H9 (cell line): ENCODE measurements around the gene PLCD3. TPM values are rescaled to one million over a fixed set of nuclear protein-coding genes. Genes with fewer than 3 reads are reported as not detected.
"Not testable (repeated sequence)": the region's sequence is repeated elsewhere in the genome, so short reads cannot be mapped to it uniquely, and the experiment has no call there.

Experiments
- DNase-seq: peaks from one replicate; pipeline ENCODE4 v3.0.0-alpha.2; 2017
- H2AFZ ChIP-seq: one replicate; pipeline ENCODE4 v1.6.1; 2013; ENCODE audit warnings: mild to moderate bottlenecking, low read length, control low read depth, moderate library complexity
- H2AK5ac ChIP-seq: 2 replicates; pipeline ENCODE4 v1.6.1; 2013; ENCODE audit warnings: low read length, control low read depth, mixed read lengths; ENCODE audit not compliant: insufficient read length
- H2BK120ac ChIP-seq: one replicate; pipeline ENCODE4 v1.6.1; 2013; ENCODE audit warnings: low read depth, mild to moderate bottlenecking, low read length, control low read depth, inconsistent platforms; ENCODE audit not compliant: poor library complexity, severe bottlenecking
- H2BK12ac ChIP-seq: 2 replicates; pipeline ENCODE4 v1.6.1; 2013; ENCODE audit warnings: low read length, control low read depth, mixed read lengths, low read depth; ENCODE audit not compliant: insufficient read length
- H2BK15ac ChIP-seq: 2 replicates; pipeline ENCODE4 v1.6.1; 2013; ENCODE audit warnings: low read depth, low read length, control low read depth
- H2BK20ac ChIP-seq: one replicate; pipeline ENCODE4 v1.6.1; 2013; ENCODE audit warnings: low read depth, mild to moderate bottlenecking, low read length, control low read depth, inconsistent platforms; ENCODE audit not compliant: poor library complexity, severe bottlenecking
- H2BK5ac ChIP-seq: 2 replicates; pipeline ENCODE4 v1.6.1; 2013; ENCODE audit warnings: low read length, control low read depth, mixed read lengths; ENCODE audit not compliant: insufficient read length
- H3K14ac ChIP-seq: 2 replicates; pipeline ENCODE4 v1.6.1; 2013; ENCODE audit warnings: low read length, control low read depth; ENCODE audit not compliant: insufficient read depth
- H3K18ac ChIP-seq: 2 replicates; pipeline ENCODE4 v1.6.1; 2013; ENCODE audit warnings: low read depth, mild to moderate bottlenecking, mixed read lengths, low read length, control low read depth; ENCODE audit not compliant: insufficient read length
- H3K23ac ChIP-seq: 2 replicates; pipeline ENCODE4 v1.6.1; 2013; ENCODE audit warnings: low read length, control low read depth, mixed read lengths, low read depth; ENCODE audit not compliant: insufficient read length
- H3K23me2 ChIP-seq: 2 replicates; pipeline ENCODE4 v1.6.1; 2013; ENCODE audit warnings: low read depth, mild to moderate bottlenecking, mixed read lengths, low read length, control low read depth; ENCODE audit not compliant: insufficient read length, poor library complexity, severe bottlenecking
- H3K27ac ChIP-seq: 2 replicates; pipeline ENCODE4 v1.5.1; 2013; ENCODE audit warnings: low read length, control low read depth, mixed read lengths, low read depth; ENCODE audit not compliant: insufficient read length
- H3K27me3 ChIP-seq: 2 replicates; pipeline ENCODE4 v1.6.1; 2013; ENCODE audit warnings: low read length, control low read depth, inconsistent platforms; ENCODE audit not compliant: insufficient read depth
- H3K4ac ChIP-seq: 2 replicates; pipeline ENCODE4 v1.6.1; 2013; ENCODE audit warnings: low read depth, mild to moderate bottlenecking, control low read depth, inconsistent platforms, low read length, moderate library complexity
- H3K4me1 ChIP-seq: 2 replicates; pipeline ENCODE4 v1.6.1; 2013; ENCODE audit warnings: low read length, control low read depth, inconsistent platforms; ENCODE audit not compliant: insufficient read depth
- H3K4me2 ChIP-seq: 2 replicates; pipeline ENCODE4 v1.6.1; 2013; ENCODE audit warnings: low read length, control low read depth, mixed read lengths; ENCODE audit not compliant: insufficient read length, insufficient read depth
- H3K56ac ChIP-seq: 2 replicates; pipeline ENCODE4 v1.6.1; 2013; ENCODE audit warnings: low read depth, mild to moderate bottlenecking, mixed read lengths, low read length, control low read depth; ENCODE audit not compliant: insufficient read length
- H3K79me1 ChIP-seq: 2 replicates; pipeline ENCODE4 v1.6.1; 2013; ENCODE audit warnings: low read depth, mild to moderate bottlenecking, moderate library complexity, low read length, control low read depth, inconsistent platforms; ENCODE audit not compliant: insufficient read depth, poor library complexity, severe bottlenecking
- H3K79me2 ChIP-seq: 2 replicates; pipeline ENCODE4 v1.6.1; 2013; ENCODE audit warnings: low read length, control low read depth, inconsistent platforms; ENCODE audit not compliant: insufficient read depth
- H3K9ac ChIP-seq: 2 replicates; pipeline ENCODE4 v1.6.1; 2013; ENCODE audit warnings: low read length, control low read depth, mixed read lengths; ENCODE audit not compliant: insufficient read length; ENCODE audit errors: extremely low read depth
- H3K9me3 ChIP-seq: one replicate; pipeline ENCODE4 v1.6.1; 2013; ENCODE audit warnings: low read depth, low read length, inconsistent platforms; ENCODE audit not compliant: control insufficient read depth
- H3T11ph ChIP-seq: one replicate; pipeline ENCODE4 v1.6.1; 2013; ENCODE audit warnings: mild to moderate bottlenecking, low read length, control low read depth, inconsistent platforms
- H4K20me1 ChIP-seq: one replicate; pipeline ENCODE4 v1.6.1; 2013; ENCODE audit not compliant: control insufficient read depth, insufficient read length, insufficient read depth
- H4K5ac ChIP-seq: 2 replicates; pipeline ENCODE4 v1.6.1; 2013; ENCODE audit warnings: low read depth, mild to moderate bottlenecking, mixed read lengths, low read length, control low read depth; ENCODE audit not compliant: insufficient read length
- H4K8ac ChIP-seq: replicated peaks from 2 replicates; pipeline ENCODE4 v1.6.1; 2013; ENCODE audit warnings: low read length, control low read depth, mixed read lengths, low read depth; ENCODE audit not compliant: insufficient read length
- H4K91ac ChIP-seq: 2 replicates; pipeline ENCODE4 v1.6.1; 2013; ENCODE audit warnings: low read depth, mild to moderate bottlenecking, moderate library complexity, mixed read lengths, low read length, control low read depth; ENCODE audit not compliant: insufficient read length
- H3K27ac Mint-ChIP-seq, 3 experiments: 2 replicates in 2 of 3; 3 replicates in 1 of 3; pipeline ENCODE4 v1.8.0; 2020 to 2021; ENCODE audit warnings: mixed read lengths in 3 of 3, mild to moderate bottlenecking in 1 of 3, moderate library complexity in 1 of 3
- H3K27me3 Mint-ChIP-seq: 2 replicates; pipeline ENCODE4 v1.8.0; 2021; ENCODE audit warnings: low read depth, mild to moderate bottlenecking, moderate library complexity, mixed read lengths
- H3K36me3 Mint-ChIP-seq, 3 experiments: 2 replicates in 2 of 3; 3 replicates in 1 of 3; pipeline ENCODE4 v1.8.0; 2020 to 2021; ENCODE audit warnings: low read depth in 3 of 3, mixed read lengths in 3 of 3; ENCODE audit not compliant: insufficient read depth in 1 of 3
- H3K4me1 Mint-ChIP-seq, 2 experiments: 2 replicates each; pipeline ENCODE4 v1.8.0; 2020; ENCODE audit warnings: mixed read lengths in 2 of 2
- H3K4me3 Mint-ChIP-seq, 2 experiments: 2 replicates in 1 of 2; 3 replicates in 1 of 2; pipeline ENCODE4 v1.8.0; 2020 to 2021; ENCODE audit warnings: mild to moderate bottlenecking in 2 of 2, mixed read lengths in 2 of 2, moderate library complexity in 1 of 2
- H3K9me3 Mint-ChIP-seq, 2 experiments: 2 replicates in 1 of 2; 3 replicates in 1 of 2; pipeline ENCODE4 v1.8.0; 2020; ENCODE audit warnings: mild to moderate bottlenecking in 2 of 2, mixed read lengths in 2 of 2, moderate library complexity in 1 of 2
- WGBS: extraction: QIAGEN DNeasy Blood & Tissue Kit; methylation state at CpG from one replicate; pipeline ENCODE4 v1.1.7; 2013; ENCODE audit warnings: missing lambda C conversion rate, low lambda C conversion rate, mixed read lengths; ENCODE audit not compliant: insufficient read length; ENCODE audit errors: extremely low coverage; 5-methylcytosine and 5-hydroxymethylcytosine counted together
- total RNA-seq: library from RNA; stranded (reverse); gene quantifications from 2 replicates; pipeline ENCODE4 v1.2.1, GENCODE V29; 2021
- TF ChIP-seq, protein P1 (sequence below): fragments of 200-600 bp; sonication (generic); conservative IDR thresholded peaks from 3 replicates; pipeline ENCODE4 v1.8.0; 2021; ENCODE audit warnings: antibody characterized with exemption, mild to moderate bottlenecking

Gene PLCD3
- total RNA-seq, 1 experiment from 2014 or later: 41.6 TPM

DNA sequence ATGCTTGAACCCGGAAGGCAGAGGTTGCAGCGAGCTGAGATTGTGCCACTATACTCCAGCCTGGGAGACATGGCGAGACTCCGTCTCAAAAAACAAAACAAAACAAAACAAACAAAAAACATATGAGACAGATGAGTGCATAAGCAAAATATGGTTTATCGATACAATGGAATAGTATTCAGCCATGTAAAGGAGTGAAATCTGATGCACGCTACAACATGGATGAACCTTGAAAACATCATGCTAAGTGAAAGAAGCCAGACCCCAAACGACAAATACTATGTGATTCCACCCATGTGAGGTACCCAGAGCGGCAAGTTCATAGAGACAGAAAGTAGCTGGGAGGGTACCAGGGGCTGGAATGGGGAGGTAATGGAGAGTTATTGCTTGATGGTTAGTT is 6.8 kb downstream of the PLCD3 start:
- Histone ChIP-seq H3K27ac (no peak overlapping the region), H3K14ac (no peak overlapping the region), H2BK5ac (no peak overlapping the region), H3K4me2 (no peak overlapping the region), H3K23me2 (no peaks in the 10 kb centered on the region), H4K8ac (no peak overlapping the region), H3T11ph (no peak overlapping the region), H3K56ac (no peak overlapping the region), H3K9ac (no peak overlapping the region), H2BK15ac (no peak overlapping the region), H3K79me1 (no peaks in the 10 kb centered on the region), H3K23ac (no peak overlapping the region), H2BK20ac (no peak overlapping the region), H4K91ac (no peak overlapping the region), H4K5ac (no peak overlapping the region), H3K4ac (no peak overlapping the region), H2BK120ac (no peak overlapping the region), H2BK12ac (no peak overlapping the region), H3K9me3 (no peaks in the 10 kb centered on the region), H3K4me1 (no peaks in the 10 kb centered on the region; the same call in 1 of the 2 replicates), H3K79me2 (no peaks in the 10 kb centered on the region), H2AK5ac (no peak overlapping the region), H2AFZ (no peak overlapping the region), H4K20me1 (no peaks in the 10 kb centered on the region), H3K27me3 (no peaks in the 10 kb centered on the region), H3K18ac (no peak overlapping the region)
- H3K4me1 Mint-ChIP-seq: peaks cover 21 to 28% of the 10 kb centered on the region in 2 experiments
- peak overlapping the region in 1 of 3 experiments; percentile 59; a peak in 1 of 7 replicates for H3K27ac Mint-ChIP-seq
- H3K4me3 Mint-ChIP-seq: no peak overlapping the region
- TF ChIP-seq, protein P1, sequence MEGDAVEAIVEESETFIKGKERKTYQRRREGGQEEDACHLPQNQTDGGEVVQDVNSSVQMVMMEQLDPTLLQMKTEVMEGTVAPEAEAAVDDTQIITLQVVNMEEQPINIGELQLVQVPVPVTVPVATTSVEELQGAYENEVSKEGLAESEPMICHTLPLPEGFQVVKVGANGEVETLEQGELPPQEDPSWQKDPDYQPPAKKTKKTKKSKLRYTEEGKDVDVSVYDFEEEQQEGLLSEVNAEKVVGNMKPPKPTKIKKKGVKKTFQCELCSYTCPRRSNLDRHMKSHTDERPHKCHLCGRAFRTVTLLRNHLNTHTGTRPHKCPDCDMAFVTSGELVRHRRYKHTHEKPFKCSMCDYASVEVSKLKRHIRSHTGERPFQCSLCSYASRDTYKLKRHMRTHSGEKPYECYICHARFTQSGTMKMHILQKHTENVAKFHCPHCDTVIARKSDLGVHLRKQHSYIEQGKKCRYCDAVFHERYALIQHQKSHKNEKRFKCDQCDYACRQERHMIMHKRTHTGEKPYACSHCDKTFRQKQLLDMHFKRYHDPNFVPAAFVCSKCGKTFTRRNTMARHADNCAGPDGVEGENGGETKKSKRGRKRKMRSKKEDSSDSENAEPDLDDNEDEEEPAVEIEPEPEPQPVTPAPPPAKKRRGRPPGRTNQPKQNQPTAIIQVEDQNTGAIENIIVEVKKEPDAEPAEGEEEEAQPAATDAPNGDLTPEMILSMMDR: no peak
- WGBS: no CpG with 5 or more reads among the region's 8 CpGs
- no peaks in the 10 kb centered on the region; a peak in 1 of 7 replicates for H3K36me3 Mint-ChIP-seq
- H3K27me3 Mint-ChIP-seq: no peaks in the 10 kb centered on the region
- no peaks in the 10 kb centered on the region for H3K9me3 Mint-ChIP-seq
- DNase-seq: no peak

DNA sequence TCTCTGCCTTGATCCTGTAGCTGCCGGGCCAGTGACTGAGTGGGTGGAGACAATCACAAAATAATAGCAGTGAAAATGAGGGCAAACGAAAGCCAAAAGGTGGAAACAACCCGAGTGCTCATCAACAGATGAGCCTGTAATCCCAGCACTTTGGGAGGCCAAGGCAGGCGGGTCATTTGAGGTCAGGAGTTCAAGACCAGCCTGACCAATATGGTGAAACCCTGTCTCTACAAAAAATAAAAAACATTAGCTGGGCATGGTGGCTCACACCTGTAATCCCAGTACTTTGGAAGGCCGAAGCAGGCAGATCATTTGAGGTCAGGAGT is 7.6 kb downstream of the PLCD3 start:
- H3K36me3 Mint-ChIP-seq, DNase-seq, H2BK120ac ChIP-seq, H3K9me3 ChIP-seq, H2BK20ac ChIP-seq, H2BK15ac ChIP-seq, H3K9ac ChIP-seq, H3K4me1 ChIP-seq, H2BK12ac ChIP-seq, H3K14ac ChIP-seq, H3K9me3 Mint-ChIP-seq, H3K23ac ChIP-seq, H3K79me2 ChIP-seq, H3K4me2 ChIP-seq, H3K27me3 Mint-ChIP-seq, H3K23me2 ChIP-seq, H3K27me3 ChIP-seq, H3K18ac ChIP-seq, H3K4ac ChIP-seq, H2AFZ ChIP-seq, H4K8ac ChIP-seq, H3K79me1 ChIP-seq, H3K56ac ChIP-seq, H2AK5ac ChIP-seq, H4K5ac ChIP-seq, H4K91ac ChIP-seq, H2BK5ac ChIP-seq, H3T11ph ChIP-seq, H3K4me3 Mint-ChIP-seq, H4K20me1 ChIP-seq, H3K27ac ChIP-seq: not testable (repeated sequence)
- WGBS: no CpG with 5 or more reads among the region's 5 CpGs
- Mint-ChIP-seq H3K27ac (peak overlapping the region in 2 of 3 experiments; percentile 61 to 70; a peak in 1 of 7 replicates), H3K4me1 (peaks cover 18 to 25% of the 10 kb centered on the region in 2 experiments)
